ENCODE results near the gene MGAT5B. TPM values are rescaled to one million over a fixed set of nuclear protein-coding genes. Genes with fewer than 3 reads are reported as not detected.
"Not testable (repeated sequence)": the region's sequence is repeated elsewhere in the genome, so short reads cannot be mapped to it uniquely, and the experiment has no call there.

MGAT5B gene
- total RNA-seq, 1 donor from 2014 or later: 7.5 TPM

DNA sequence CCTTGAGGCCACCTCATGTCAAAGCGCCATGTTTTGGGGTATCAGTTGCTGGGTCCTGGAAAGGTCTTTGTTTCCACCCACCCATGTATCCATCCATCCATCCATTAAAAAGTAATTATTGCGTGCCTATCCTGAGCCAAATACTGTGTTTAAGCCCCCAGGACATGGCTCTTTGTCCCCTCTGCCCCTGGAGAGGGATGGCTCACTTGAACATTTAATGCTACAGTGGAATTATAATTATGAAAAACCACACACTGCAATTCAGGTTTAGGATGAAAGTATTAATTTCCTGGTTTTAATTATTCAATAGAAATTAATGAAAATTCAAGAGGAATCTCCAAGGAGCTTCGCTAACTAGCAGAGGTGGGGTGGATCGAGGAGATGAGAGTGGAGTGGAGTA is 97.8 kb downstream of the MGAT5B start:
- no peak for DNase-seq (ENCODE audit: low read depth)
- TF ChIP-seq, protein P1, sequence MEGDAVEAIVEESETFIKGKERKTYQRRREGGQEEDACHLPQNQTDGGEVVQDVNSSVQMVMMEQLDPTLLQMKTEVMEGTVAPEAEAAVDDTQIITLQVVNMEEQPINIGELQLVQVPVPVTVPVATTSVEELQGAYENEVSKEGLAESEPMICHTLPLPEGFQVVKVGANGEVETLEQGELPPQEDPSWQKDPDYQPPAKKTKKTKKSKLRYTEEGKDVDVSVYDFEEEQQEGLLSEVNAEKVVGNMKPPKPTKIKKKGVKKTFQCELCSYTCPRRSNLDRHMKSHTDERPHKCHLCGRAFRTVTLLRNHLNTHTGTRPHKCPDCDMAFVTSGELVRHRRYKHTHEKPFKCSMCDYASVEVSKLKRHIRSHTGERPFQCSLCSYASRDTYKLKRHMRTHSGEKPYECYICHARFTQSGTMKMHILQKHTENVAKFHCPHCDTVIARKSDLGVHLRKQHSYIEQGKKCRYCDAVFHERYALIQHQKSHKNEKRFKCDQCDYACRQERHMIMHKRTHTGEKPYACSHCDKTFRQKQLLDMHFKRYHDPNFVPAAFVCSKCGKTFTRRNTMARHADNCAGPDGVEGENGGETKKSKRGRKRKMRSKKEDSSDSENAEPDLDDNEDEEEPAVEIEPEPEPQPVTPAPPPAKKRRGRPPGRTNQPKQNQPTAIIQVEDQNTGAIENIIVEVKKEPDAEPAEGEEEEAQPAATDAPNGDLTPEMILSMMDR (conservative IDR thresholded peaks at IDR 0.05; ENCODE audit: low read depth, low read length): no peak
- H3K4me3 ChIP-seq (ENCODE audit: low read depth, low read length): no peak overlapping the region

DNA sequence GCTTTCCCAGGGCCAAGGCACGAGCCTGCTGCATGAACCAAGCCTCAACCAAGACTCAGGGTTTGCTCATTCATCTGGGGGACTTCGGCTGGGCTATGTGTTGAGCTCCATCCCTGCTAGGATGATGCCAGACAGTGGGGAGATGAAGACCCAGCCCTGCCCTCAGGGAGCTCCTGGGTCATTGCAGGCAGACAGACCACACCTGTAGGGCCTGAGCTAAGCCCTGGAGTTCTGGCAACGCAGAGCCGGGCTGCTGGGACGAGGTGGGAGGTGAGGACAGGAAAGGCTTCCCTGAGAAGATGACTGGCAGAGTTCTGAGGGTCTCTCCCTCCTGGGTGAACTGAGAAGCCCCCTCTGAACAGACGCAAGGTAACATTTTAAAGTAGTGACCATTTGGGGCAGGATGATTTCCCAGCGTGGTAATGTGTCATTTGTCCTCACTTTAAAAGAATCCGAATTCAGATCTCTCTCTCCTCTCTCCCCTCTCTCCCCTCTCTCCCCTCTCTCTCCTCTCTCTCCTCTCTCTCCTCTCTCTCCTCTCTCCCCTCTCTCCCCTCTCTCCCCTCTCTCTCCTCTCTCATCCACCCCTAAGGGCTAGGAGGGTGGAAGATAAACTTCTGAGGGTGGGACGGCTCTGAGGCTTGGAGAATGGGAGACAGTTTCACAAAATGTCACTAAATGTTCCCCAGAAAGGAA is 98.4 kb downstream of the MGAT5B start:
- no peak for DNase-seq (ENCODE audit: low read depth)
- TF ChIP-seq, protein P1 (conservative IDR thresholded peaks at IDR 0.05; ENCODE audit: low read depth, low read length): no peak
- no peak overlapping the region for H3K4me3 ChIP-seq (ENCODE audit: low read depth, low read length)

DNA sequence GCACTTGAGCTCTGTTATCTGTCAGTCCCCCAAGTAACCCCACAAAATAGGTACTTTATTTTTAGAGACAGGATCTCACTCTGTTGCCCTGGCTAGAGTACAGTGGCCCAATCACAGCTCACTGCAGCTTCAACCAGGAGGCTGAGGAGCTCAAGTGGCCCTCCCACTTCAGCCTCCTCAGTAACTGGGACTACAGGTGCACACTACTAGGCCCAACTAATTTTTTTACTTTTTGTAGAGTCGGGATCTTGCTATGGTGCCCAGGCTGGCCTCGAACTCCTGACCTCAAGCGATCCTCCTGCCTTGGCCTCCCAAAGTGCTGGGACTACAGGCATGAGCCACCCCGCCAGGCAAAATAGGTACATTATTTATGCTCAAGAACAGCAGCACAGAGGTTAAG is 99.6 kb downstream of the MGAT5B start:
- H3K4me3 ChIP-seq (ENCODE audit: low read depth, low read length): no peak overlapping the region
- DNase-seq (ENCODE audit: low read depth): no peak
- TF ChIP-seq, protein P1 (conservative IDR thresholded peaks at IDR 0.05; ENCODE audit: low read depth, low read length): no peak

DNA sequence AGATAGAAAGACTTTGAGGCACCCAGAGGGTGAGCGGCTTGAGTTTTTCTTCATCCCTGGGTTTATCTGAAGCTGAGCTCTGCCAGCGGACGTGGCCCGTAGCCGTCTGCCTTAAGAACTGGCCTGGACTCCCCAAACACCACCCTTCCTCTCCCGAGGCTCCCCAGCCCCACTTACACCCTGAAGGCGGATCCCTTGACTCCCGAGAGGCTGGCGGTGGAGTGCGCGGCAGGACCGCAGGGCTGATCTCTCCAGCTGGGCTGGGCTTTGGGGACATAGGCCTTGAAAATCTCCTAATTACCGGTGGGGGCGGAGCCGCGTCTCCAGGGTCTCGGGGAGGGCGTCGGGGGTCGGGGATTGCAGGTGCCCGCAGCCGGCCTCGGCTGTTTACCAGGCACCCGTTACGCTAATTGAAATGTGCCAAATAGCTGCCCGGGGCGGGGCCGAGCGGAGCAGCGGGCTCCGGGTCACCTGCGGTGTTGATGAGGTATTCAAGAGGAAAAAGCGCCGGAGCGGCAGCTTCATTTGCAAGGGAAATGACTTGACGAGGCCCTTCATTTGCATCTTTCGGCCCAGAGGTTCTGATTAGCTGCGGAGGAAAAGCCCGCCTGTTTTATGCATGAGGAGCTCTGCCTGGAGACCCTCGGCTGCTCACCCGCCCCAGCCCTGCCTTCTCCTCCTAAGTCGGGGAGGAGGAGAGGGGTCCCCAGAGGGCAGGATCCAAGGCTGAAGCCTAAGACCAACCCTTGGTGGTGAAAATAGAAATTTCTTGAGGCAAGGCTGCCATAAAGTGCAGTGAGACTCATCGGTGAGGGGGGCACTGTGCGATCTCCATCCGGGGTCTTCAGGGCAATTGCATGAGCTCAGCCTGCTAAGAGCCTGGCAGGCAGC is 100.7 kb downstream of the MGAT5B start:
- TF ChIP-seq, protein P1 (conservative IDR thresholded peaks at IDR 0.05; ENCODE audit: low read depth, low read length): no peak
- peak overlapping the region; percentile 43 for H3K4me3 ChIP-seq (ENCODE audit: low read depth, low read length)
- no peak for DNase-seq (ENCODE audit: low read depth)

DNA sequence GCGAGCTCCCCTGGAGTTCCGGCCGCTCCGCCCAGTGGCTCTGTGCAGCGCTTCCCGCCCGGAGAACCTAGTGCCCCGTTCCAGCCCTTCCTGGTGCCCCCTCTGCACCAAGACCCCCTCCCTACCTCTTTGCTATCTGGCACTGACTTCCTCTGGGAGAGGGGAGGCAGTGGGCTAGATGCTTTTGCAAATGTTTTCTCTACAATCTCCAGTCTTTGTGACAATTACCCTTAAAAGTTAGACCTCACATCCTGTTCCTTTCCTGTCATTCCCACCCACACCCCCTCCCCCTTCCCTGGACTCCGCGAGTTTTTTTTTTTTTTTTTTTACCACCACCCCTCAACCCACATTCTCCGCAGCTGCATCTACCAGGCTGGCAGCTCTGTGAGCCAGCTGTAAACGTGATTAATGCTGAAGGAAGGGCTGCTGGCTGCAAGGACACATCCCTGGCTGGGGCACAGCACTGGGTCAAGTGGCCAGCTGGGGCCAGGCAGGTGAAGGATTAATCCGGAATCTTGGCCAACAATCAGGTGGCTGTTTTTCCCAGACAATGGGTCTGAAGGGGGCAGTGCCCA is 101.5 kb downstream of the MGAT5B start:
- TF ChIP-seq, protein P1 (conservative IDR thresholded peaks at IDR 0.05; ENCODE audit: low read depth, low read length): no peak
- H3K4me3 ChIP-seq (ENCODE audit: low read depth, low read length): peak overlapping the region; percentile 43
- DNase-seq (ENCODE audit: low read depth): no peak

DNA sequence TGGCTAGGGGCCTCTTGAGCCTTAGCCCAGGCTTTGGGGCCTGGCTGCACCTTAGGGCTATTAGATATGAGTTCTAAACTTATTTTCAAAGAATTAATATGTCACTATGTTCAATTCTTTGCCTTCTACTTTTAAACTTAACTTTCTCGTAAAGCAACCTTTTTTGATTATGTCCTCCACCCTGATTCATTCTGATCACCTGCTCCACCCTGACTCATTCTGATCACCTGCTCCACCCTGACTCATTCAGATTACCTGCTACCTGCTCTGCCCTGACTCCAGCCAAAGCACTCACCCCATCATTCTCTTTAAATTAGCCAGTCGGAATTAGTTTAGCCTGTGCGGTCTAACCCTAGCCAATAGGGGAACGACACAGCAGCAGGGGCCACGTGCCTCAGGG is 102.0 kb downstream of the MGAT5B start:
- DNase-seq (ENCODE audit: low read depth); H3K4me3 ChIP-seq (ENCODE audit: low read depth, low read length): not testable (repeated sequence)

DNA sequence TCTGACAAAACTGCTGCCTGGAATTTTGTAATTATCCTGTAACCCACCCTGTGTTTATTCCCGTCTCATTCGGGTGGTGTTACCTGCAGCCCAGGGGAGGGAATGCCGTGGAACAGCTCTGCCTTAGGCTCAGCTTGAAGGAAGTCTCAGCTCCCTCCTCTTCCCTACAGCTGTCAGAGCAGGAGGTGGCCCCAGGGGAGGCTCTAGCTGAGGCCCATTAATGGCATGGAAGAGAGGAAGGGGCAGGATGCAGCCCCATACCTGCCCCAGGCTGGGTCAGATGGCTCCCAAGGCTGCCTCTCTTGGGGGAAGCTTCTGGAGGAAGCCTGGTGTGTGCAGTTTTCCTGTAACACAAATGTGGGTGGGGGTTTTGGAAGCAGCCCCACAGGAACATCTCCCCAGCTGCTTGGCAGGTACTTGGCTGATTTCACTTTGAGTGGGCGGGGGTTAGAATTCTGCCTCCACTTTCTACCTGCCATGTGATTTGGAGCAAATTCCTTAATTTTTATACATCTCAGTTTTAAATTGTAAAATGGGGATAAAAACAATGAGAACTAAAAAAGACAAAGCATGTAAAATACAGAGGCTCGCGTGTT is 103.9 kb downstream of the MGAT5B start:
- no peak overlapping the region for H3K4me3 ChIP-seq (ENCODE audit: low read depth, low read length)
- TF ChIP-seq, protein P1 (conservative IDR thresholded peaks at IDR 0.05; ENCODE audit: low read depth, low read length): no peak
- DNase-seq (ENCODE audit: low read depth): no peak
